M059J (cell line): ENCODE measurements around the gene MAML2. TPM values are rescaled to one million over a fixed set of nuclear protein-coding genes. Genes with fewer than 3 reads are reported as not detected.
A peak's percentile ranks its signal among the peaks of the same experiment; 100 is the strongest.

Experiments
- DNase-seq: peaks from one replicate; pipeline ENCODE4 v3.0.0-alpha.2; 2012; ENCODE audit warnings: low read depth
- total RNA-seq: library from RNA; depleted of rRNA; stranded (reverse); fragments of >200 nt; shearing (Covaris generic); gene quantifications from 2 replicates; pipeline ENCODE4 v1.2.3, GENCODE V29; 2014

Gene MAML2
- total RNA-seq, 1 experiment from 2014 or later = 14.0 TPM

DNA sequence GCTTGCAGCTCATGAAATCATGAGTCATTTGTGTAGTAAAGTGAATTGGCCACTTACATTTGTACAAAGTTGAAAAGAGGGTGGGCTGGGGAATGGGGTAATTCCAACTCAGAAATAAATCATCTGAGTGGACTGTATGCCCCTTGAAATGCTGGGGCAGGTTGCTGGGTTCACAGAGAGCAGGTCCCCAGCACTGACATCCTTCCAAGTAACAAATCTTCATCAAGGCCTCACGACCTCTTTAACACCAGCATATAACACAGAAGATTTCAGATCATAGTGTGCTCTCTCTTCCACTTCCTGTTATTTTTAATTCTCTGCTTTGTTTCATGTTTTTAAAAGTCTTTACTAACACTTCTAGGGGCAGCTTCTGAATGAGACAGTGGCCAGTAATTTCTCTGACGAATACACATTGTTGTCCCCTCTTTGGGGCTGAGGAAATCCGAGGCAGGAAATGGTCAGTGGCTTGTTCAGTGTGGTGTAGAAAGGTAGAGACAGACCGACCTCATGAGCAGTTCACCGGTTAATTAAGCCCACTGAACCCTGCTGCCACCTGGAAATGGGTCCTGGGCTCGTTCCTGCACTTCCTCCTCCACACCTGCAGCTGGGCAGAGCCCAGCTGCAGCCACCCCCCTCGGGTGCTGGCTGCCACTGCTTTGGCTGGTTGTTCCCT, 127.7 kb downstream of the MAML2 start:
- peak; percentile 89 for DNase-seq

DNA sequence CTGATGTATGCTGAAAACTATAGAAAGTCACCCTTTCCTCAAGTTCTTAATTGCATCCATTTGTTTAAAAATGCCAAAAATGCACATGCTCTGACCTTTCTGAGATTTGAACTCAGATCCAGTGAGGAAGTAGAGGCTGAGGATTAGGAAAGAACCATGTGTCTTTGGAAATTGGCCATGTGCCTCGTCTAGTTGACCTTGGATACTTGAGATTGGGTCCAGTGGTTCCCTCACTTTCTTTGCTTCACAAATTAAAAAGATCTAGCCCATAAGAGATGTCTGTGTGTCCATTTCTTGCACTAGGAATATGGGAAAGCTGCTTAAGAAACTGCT, 128.3 kb downstream of the MAML2 start:
- DNase-seq = no peak

DNA sequence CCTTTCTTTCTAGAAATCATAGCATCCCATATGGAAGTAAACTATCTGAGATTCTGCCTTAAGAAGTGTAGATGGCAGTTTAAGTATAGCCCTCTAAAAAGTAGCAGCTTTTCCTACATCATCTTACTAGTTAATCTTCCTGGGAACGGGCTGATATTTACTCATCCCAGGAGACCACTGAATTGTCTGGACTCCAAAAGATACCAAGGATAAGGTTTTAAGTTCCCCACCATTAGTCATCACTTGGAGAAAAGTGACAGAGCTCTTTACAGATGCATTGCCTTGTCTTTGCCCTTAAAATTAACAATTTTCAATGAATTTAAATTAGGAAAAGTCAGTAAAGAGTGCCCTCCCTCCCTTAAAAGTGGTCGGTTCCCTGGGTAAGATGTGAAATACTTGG, 129.5 kb downstream of the MAML2 start:
- DNase-seq = peak; percentile 96

DNA sequence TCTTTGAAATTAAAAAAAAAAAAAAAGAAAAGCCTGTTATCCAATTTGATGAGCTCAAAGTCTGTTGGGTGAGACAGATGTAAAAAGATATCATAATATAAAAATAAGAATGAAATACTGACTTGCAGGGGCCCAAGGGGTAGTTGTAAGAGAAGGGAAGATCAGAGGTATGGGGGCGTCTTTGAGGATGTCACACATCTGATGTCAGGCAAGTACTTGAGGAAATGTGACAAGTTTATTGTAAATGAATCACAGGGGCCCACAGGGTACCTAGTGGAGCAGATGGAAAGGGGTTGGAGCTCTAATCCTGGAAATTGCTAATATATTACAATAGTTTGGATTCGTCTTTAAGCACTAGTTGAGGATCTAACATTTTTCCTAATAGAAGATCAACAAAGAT, 131.6 kb downstream of the MAML2 start:
- DNase-seq = no peak

DNA sequence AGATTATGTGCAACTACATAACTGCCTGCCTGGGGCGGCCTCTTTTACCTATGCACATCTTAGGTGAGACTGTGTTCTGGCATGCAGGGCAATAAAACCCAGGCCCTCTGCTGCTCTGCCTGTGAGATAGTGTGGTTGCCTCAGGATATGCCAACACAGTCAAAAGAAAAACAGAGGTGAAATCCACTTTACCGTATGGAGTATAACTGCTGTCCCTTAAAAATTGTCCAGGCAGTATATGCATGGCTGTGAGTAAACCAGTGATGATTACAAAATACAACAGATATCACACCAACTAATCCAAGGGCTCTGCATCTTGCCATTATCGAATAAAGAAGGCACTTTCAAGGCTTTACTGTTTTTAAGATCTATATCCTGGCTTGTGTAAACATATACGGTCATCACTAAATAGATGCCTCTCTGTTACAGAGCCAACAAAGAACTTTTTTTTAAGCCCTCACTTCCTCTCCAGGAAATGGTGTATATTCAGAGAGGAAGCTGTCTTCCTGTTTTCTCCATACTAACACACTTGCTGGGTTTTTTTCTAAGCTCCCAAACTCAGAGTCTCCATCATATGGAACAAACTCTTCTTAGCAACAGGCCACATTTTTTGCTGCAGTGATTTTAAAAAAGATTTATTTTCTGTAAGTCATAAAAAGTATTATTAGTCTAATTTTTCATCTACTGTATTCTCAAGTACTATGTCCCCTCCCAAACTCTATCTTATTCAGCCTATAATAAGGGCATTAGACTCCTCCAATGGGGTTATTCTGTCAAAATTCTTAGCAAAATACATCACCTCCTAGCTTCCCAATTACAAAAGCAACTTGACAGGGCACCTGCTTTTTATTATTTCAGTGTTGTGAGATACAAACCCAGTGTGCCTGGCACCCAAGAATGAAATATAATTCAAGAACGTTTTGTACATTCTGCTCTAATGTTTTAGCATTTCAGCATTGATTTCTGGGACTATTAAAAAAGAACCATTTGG, 135.2 kb downstream of the MAML2 start:
- peak; percentile 43 for DNase-seq

DNA sequence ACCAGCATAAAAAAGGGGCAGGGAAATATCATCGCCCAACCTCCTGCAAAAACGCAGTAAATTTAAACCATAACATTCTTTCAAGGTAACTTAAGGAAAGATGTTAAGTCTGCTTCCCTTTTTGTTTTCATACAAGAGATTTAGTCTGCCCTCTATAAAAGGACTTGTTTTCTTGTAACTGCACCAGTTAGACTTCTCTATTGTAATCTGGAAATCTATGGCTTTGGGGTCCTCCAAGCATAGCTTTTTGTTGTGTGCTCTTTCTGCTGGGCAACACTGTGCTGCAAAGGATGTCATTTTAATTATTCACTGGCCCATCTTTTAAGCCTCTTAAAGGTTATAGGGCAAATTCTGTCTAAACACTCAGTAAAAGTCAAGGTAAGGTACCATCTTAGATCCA, 136.0 kb downstream of the MAML2 start:
- no peak for DNase-seq

DNA sequence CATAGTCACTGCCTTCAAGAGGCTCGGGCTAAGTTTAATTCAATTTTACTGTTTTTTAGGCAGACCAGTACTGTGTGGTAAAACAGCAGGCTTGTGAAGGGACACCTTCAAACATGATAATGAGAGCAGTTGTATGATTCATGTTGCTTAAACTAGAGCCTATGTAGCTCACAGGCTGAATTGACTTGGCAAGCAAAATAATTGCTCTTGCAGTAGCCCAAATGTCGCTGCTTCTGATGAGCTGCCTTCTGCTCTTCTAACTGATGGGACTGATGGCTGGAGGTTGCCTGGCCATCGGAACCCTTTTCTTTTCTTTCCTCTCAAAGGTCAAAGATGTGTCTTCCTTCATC, 137.6 kb downstream of the MAML2 start:
- no peak for DNase-seq

DNA sequence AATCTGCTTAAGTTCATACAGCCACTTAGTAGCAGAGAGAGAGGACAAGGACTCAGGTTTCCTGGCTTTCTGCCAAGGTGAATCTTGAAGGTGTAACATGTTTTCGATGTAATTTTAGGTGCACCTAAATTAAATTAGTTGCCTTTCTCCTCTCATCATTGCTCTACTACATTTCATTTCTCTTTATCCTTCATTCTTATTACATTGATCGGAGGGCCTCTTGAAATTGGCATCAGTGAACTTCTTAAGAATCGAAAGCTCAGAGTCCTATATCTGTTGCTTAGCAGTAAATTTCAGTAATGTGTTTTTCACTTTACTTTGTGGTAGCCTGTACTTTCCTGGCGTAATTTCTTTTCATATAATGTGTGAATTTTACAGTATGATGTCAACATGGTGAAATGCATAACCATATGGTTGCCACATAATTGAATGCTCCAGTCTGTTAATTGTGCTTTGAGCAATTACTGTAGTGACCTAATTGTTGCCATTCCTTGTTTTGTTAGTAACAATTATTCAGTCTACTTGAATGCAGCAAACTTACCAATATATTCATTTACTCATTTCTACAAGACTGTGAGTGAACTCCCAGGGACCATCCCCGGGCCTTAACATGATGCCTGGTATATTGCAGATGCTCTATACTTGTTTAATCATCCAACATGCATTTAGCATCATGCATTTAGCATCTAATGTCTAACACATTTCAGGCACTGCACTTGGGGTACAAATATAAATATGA, 138.1 kb downstream of the MAML2 start:
- DNase-seq = no peak

DNA sequence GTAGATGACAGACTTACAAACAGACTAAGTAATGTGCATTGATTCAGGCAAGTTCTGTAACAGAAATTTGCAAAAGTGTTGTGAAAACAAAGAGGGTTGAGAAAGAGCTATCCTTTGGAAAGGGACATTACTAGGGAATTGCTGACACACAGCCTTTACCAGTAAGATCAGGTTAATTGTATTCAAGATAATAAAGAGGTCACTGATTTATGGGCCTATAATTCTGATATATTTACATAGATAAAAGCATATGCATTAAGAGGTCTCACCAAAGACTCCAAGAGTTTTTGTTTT, 138.7 kb downstream of the MAML2 start:
- DNase-seq = no peak

DNA sequence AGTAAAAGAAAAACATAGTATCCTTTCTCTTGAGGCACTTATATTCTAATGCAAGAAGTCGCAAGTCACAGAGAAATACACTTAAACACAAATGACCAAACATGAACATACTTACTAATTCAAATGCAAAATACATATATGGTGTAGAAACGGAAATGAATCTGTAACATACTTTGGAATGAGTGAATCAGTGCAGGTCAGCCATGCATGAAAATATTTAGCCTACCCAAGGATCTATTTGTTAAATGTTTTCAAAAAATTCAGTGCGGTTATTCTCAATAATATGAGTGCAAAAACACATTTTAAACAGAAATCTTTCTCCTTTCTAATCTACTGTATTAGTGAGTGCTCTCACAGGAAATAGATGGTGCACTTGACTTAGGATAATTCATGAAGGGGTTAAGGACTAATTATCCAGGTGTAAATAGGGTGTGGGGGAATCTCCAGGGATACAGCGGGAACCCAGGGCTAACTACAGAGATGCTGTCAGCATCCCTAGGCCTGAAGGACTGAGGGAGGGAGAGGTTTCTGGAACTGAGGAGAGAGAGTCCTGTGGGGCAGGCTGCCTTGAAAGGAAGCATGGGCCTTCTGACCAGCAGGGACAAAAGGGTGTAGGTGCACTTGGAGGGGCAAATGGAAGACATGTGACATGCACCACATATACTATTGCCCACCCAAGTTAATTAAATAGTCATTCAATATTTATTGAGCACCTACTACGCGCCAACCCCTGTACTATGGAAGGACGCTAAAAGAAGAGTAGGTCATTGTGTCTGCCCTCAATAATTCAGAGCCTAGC, 139.2 kb downstream of the MAML2 start:
- DNase-seq = no peak

DNA sequence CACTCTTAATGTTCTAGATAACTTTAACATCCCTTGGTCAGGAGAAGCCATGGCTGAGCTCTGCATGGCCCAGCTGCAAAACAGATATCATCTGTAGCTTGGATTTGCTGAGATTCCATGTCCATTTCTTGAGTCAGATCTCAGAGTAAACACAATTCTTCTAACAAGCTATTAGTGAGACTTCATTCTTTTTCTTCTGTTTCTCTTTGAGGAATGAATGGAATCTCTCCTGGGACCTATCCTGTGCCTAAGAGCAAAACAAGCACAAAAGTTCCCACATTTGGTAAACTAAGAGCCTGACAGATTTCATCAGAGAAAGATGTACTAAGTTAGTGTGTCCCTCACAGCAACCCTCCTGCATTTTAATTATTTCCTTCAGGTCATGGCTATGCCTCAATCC, 142.8 kb downstream of the MAML2 start:
- DNase-seq = peak; percentile 81

DNA sequence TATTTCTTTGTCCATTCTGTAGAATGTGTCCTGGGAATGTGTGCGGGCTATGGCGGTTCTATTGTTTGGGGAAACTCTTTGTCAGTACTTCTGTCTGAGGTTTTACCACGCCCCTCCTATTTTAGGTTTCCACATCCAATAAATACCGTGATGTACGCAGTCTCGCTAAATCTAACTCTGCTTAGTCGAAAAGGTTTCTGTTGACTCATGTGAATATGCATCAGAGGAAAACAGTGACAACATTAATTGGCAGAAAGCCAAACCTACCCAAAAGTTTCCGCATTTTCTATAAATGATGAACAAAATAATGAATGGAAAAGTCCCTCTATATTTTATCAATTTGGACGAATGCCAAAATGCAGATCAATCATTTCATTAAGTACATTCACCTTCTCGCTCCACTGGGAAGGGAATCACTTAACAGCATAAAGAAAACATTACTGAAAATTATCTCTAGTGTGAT, 143.4 kb downstream of the MAML2 start:
- no peak for DNase-seq

DNA sequence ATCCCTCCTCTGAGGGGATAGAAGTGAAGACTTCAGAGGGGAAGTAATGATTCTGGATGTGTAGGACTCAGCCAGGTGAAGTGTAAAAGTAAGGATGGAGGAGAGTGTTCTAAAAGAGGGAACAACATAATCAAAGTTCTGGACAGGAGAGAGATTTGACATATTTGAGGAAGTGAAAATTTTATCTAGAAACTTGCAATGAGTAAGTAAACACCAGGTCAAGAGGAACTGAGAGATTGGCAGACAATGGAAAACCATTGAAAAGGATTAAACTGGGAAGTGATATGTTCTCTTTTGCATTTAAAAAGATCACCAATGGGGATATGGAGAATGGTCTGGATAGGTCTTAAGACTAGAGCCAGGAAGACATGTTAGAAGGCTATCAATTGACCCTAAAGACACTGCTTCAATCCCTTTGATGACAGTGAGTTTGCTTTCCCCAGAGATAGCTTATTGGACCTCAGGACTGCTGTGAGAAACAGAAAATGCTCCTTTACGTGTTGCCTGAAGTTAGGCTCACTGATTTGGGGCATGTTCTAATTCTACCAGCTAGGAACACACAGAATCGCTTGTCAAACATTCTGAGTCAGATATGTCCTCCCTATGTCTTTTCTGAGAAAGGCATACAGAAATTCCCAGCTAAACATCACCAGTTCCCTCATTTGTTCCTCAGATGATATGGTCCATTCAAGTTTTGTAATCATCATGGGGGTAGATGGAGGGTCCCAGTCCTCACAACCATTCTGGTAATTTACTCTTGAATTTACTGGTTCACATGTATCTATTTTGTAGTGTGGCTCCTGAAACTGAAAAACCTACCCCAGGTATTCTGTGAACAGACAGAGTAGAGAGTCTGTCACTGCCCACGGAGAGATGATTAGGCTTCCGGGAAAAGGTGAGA, 144.9 kb downstream of the MAML2 start:
- DNase-seq = no peak

DNA sequence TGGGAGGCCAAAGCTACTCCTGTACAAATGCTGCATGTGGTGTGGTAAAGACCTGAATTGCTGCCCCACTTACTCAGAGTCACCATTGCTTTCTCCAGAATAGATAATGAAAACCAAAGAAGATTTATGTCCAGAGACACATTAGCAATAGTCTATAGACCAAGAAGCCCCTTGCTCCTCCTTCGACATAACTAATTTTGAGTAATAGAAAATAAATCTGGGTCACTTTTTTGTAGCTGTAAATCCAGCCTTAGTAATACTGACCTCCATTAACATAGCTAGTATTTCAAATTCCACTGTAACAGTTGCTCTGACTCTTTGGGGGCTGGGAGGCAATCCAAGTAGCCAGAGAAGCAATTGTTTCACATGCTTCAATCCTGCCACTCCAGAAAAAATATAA, 145.9 kb downstream of the MAML2 start:
- no peak for DNase-seq

DNA sequence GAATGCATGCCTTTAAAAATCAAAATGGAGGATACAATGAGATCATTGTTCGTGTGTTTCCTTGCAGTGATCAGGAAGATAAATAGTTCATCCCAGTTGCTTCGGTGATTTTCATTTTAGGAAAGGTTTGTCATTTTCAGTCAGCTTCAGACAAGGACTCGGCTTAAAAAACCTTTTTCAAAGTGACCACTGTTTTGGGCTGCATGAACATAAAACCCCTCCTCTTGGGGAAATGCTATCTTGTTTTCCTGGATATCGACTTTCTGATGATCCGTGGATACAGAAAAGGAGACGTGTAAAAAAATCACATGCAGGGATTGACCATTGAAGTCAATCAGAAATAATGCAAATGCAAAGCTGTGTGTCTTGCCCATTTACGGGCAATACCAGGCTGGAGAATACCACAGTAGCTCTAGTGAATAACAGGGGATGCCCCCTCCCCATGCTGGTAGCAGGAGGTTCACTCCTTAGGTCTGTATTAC, 146.8 kb downstream of the MAML2 start:
- no peak for DNase-seq

DNA sequence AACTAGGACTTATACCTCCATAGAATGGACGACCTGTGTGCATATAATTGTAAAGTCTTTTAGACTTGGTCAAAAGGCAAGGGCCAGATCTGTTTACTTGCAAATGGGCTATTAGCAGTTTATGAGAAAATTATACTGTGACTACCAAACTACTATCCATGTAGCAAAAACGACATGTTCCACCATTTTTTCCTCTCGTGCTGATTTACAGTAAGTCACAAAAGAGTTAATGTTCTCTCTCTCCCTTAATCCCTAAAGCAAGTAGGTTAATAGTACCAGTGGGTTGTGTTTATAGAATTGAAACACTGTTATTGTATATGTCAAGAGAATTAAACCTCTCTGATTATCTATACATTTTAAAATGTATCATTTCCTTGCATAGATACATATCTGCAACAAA, 147.3 kb downstream of the MAML2 start:
- no peak for DNase-seq

DNA sequence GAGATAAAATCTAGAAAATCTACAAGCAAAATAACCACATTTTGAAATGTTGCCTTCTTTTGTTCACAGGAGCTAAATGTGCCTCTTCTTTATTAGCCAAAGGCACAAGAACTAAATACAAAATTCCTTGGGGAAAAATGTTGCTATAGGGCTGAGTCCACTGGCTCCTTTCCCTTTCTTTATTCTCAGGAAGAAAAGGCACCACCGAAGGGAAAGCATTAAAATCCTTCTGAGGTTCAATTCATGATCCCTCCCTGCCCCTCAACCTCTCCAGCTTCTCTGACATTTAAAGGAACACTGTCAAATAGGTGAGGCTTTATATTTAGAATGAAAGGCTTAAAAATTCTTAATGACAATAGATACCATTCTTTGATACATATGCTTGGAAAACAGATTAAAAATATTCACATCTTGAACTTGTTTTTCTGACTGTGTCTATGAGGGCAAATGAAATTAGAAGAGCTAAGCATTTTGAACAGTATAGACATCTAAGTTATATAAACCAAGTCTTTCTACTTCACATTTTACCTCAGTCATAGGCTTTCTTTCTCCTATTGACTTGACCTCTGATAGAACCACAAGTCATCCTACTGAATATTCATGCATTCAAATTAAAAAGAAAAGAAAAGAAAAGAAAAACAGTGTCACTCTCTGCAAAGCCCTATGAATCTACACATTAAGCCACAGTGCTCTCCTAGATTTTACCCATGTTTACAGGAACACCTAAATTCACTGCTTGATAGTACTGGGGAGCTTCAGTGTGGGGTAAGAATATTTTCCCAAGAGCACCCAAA, 148.2 kb downstream of the MAML2 start:
- DNase-seq = no peak

DNA sequence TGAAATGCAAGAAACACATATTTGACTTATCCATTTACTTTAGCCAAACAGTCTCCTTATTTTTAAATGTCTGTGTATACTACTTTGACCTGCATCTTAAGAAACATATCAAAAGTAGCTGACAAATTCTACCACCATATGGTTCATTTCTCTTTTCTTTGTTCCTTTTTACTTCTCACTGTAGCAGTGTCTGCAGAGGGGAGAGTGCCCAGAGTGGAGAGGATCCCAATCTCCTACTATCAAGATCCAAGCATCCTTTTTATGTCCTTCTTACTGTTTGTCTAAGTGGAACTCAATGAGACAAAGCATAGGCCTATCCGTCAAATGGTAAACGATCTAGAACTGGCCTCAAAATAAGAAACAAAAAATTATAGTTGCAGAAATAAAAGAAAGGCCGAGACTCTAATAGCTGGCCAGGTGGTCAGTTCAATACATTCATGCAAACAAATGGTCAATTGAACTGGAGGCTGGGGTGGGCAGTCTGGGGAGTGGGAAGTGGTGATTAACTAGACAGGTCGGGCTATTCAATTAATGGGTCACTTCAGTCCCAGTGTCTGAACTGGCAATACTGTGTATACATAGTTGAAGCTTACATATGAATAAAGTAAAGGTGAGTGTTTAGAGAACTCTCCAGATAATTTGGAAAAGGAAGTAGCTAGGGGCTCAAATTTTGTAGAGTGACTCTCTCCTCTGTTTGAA, 149.1 kb downstream of the MAML2 start:
- DNase-seq = no peak

DNA sequence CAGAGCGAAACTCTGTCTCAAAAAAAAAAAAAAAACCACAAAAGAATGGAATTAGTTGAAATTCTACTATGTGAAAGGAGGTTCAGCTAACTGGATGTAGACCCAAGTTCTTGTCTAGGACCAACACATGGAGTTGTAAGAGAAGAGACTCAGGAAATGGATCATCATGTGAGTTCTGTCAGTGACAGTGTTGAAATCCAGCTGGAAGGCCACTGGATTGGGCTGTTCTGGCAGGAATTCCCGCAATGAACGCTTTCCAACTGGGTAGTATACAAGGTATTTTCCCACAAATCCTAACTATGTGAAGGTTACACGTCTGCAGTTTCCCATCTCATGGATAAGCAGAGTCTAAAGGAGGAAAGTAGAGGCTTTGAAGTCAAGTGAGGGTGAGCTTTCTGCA, 151.2 kb downstream of the MAML2 start:
- no peak for DNase-seq
